NCI-H2227 treated with DMSO at 0.1 percent for 48 hours (cell line): ENCODE results near the gene MARCHF5.
"Not testable (repeated sequence)": the region's sequence is repeated elsewhere in the genome, so short reads cannot be mapped to it uniquely, and the experiment has no call there.

Experiments
- DNase-seq: peaks from one replicate; lab custom pipeline; 2025; lab: John Stamatoyannopoulos, UW

The MARCHF5 gene

DNA sequence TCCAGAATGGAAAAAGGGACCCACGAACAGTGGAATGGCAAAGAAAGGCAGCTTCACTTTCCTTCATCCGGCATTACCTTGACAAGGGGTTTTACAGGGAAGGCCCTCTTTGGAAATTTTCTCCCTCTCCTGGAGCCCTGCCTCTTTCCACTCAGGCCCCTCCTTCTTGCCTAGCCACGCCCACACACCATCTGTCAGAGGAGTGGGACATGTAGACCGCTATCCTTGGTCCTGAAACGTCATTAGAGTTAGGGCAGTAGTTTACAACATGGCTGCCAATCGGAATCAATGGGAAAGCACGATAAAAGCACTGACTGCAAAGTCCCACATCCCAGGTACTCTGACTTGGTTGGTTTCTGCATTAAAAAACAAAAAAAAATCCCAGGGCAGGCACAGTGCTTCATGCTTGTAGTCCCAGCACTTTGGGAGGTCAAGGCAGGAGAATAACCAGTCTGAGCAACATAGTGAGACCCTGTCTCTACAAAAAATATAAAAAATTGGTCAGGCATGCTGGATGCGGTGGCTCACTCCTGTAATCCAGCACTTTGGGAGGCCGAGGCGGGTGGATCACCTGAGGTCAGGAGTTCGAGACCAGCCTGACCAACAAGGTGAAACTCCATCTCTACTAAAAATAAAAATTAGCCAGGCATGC is 96.4 kb downstream of the MARCHF5 start:
- no peak for DNase-seq

DNA sequence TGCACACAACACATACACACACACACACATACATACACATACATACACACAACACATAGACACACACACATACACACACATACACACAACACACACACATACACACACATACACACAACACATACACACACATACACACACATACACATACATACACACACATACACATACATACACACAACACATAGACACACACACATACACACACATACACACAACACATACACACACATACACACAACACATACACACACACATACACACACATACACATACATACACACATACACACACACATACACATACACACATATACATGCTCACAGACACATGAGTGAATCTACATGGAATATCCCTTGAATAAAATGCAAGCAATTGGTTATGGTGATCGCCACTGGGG is 102.2 kb downstream of the MARCHF5 start:
- not testable (repeated sequence) for DNase-seq

DNA sequence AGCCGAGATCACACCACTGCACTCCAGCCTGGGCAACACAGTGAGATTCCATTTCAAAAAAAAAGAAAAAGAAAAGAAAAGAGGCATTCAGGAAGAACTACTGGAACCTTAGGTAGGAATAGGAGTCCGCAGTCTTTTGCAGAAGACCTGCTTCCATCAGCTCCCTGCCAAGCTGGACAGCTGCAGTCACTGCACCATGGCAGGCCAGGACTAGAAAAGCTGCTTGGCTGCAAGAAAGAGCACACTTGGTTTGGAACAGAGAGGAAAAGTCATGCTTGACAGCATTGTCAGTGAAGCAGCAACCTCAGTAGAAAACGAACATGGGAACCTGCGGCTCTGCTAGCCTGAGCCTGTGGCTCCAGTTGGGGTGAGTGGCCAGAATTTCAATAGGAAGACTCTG is 104.3 kb downstream of the MARCHF5 start:
- no peak for DNase-seq

DNA sequence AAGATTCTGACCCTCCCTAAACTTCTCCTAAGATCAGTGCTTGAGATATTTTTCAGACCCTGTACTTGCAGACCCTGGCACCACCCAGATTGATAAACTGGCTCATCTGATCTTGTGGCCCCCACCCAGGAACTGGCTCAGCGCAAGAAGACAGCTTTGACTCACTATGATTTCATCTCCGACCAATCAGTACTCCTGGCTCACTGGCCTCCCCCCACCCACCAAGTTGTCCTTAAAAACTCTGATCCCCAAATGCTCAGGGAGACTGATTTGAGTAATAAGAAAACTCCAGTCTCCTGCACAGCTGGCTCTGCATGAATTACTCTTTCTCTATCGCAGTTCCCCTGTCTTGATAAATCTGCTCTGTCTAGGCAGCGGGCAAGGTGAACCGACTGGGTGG is 111.3 kb downstream of the MARCHF5 start:
- DNase-seq = not testable (repeated sequence)
